GM10266 (cell line): Measurements from ENCODE around the gene PDE3A.

Experiments
- DNase-seq: peaks from one replicate; pipeline ENCODE4 v3.0.0; 2012; ENCODE audit errors: extremely low spot score
- CTCF ChIP-seq: IDR thresholded peaks from 2 replicates; pipeline ENCODE4 v1.5.1; 2012; ENCODE audit warnings: mild to moderate bottlenecking, low read depth; ENCODE audit not compliant: control insufficient read depth, insufficient read depth; ENCODE audit errors: missing control alignments

PDE3A gene

GRCh38 chr12:20711846-20712245, 343.5 kb downstream of the PDE3A start:
- no peak for DNase-seq
- no peak for TF ChIP-seq CTCF

DNA sequence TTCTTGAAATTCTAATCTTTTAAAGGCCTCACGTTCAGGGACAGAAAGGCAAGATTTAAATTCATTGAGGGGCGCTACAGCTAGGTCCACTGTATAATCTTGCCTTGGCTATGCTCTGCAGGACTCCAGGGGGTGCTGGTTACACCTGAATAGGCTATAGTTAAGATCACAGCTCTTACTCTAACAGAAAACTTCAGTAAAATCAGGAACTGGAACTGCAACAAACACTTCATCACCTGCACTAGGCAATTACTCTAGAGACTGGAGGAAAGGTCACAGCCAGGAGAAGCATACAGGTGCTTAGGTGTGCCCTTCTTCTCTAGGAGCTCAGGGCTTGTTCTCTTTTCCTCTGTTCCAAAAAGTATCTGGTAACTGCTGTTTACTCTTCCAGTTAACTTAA, 347.7 kb downstream of the PDE3A start:
- DNase-seq = no peak
- TF ChIP-seq CTCF = no peak

GRCh38 chr12:20716985-20717384, 348.6 kb downstream of the PDE3A start:
- DNase-seq = no peak
- TF ChIP-seq CTCF = no peak

GRCh38 chr12:20718294-20718693, 350.0 kb downstream of the PDE3A start:
- no peak for DNase-seq
- no peak for TF ChIP-seq CTCF

DNA sequence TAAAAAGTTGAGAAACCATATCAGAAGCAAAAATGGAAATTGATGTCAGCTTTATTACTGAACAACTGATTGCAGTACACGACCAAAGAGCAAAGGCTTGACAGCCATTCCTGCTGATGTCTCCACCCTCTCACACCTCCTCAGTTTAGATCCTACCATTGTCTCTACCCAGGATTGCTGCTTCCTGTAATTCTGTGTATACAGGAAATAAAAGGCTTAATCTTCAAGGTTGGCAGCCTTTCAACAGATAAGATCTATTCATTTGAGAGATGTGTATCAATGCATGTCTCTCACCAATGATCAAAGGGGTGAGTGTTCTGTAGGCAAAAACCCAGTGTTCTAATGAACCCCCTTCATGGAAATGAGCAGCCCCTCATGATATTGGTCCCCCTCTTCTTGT, 353.8 kb downstream of the PDE3A start:
- DNase-seq = no peak
- TF ChIP-seq CTCF = no peak

DNA sequence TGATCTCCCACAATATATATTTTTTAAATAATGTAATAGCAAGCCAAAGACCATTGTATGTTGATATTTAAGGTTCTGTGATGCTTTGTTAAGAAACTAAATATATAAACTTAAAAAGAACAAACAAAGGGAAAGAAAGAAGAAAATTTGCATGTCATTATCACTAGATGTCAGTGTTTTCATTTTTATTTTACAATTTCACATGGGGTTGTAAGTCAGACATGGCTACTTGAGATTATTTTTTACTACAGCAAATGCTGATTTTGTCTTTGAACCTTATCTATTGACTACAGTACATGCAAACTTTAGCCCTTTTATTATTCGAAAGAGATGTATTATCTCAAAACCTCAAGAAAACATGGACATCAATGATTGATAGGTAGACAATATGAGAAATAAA, 362.9 kb downstream of the PDE3A start:
- TF ChIP-seq CTCF = no peak
- no peak for DNase-seq
